Mesenchymal stem cell (in vitro differentiated cells and primary cell): Measurements from ENCODE around the gene PGR.

Source experiments
- DNase-seq: peaks from one replicate; pipeline ENCODE4 v3.0.0-alpha.2; 2013
- H2AFZ ChIP-seq: one replicate; pipeline ENCODE4 v1.6.1; 2013; ENCODE audit warnings: low read depth, mild to moderate bottlenecking, control low read depth, inconsistent platforms, low read length, moderate library complexity
- H2AK5ac ChIP-seq: 2 replicates; pipeline ENCODE4 v1.6.1; 2013; ENCODE audit warnings: low read length, moderate library complexity, mild to moderate bottlenecking, inconsistent platforms; ENCODE audit not compliant: severe bottlenecking
- H2BK120ac ChIP-seq: one replicate; pipeline ENCODE4 v1.6.1; 2013; ENCODE audit warnings: low read depth, mild to moderate bottlenecking, inconsistent platforms, low read length, moderate library complexity
- H2BK12ac ChIP-seq, 2 experiments: one replicate each; pipeline ENCODE4 v1.6.1; 2013; ENCODE audit warnings: inconsistent platforms in 2 of 2, low read length in 2 of 2, mild to moderate bottlenecking in 2 of 2, moderate library complexity in 2 of 2, control low read depth in 1 of 2
- H2BK15ac ChIP-seq: one replicate; pipeline ENCODE4 v1.6.1; 2013; ENCODE audit warnings: mild to moderate bottlenecking, low read depth, inconsistent platforms; ENCODE audit not compliant: poor library complexity, severe bottlenecking
- H2BK5ac ChIP-seq: 2 replicates; pipeline ENCODE4 v1.6.1; 2013; ENCODE audit warnings: low read depth, mild to moderate bottlenecking, low read length, control low read depth, inconsistent platforms; ENCODE audit not compliant: poor library complexity, severe bottlenecking
- H3K14ac ChIP-seq, 2 experiments: one replicate each; pipeline ENCODE4 v1.6.1; 2013; ENCODE audit warnings: inconsistent platforms in 2 of 2, low read length in 2 of 2, control low read depth in 1 of 2, mild to moderate bottlenecking in 1 of 2, moderate library complexity in 1 of 2
- H3K18ac ChIP-seq, 2 experiments: one replicate each; pipeline ENCODE4 v1.6.1; 2013; ENCODE audit warnings: inconsistent platforms in 2 of 2, low read length in 2 of 2, control low read depth in 1 of 2, low read depth in 1 of 2, mild to moderate bottlenecking in 1 of 2
- H3K23ac ChIP-seq, 2 experiments: one replicate each; pipeline ENCODE4 v1.6.1; 2013; ENCODE audit warnings: inconsistent platforms in 2 of 2, low read length in 2 of 2, mild to moderate bottlenecking in 2 of 2, moderate library complexity in 2 of 2, control low read depth in 1 of 2
- H3K27ac ChIP-seq: 2 replicates; pipeline ENCODE4 v1.5.1; 2013; ENCODE audit warnings: mild to moderate bottlenecking, moderate library complexity, low read length, control low read depth, inconsistent platforms; ENCODE audit not compliant: poor library complexity, severe bottlenecking
- H3K27me3 ChIP-seq, 2 experiments: 2 replicates each; pipeline versions ENCODE4 v1.6.1 to v1.7.0; 2013; ENCODE audit warnings: low read length in 2 of 2, mild to moderate bottlenecking in 2 of 2, moderate library complexity in 2 of 2, control low read depth in 1 of 2, inconsistent platforms in 1 of 2; ENCODE audit not compliant: control insufficient read depth in 1 of 2, insufficient read depth in 1 of 2
- H3K36me3 ChIP-seq, 2 experiments: 2 replicates each; pipeline versions ENCODE4 v1.6.1 to v1.7.0; 2013; ENCODE audit warnings: low read length in 2 of 2, control low read depth in 1 of 2, inconsistent platforms in 1 of 2, low read depth in 1 of 2, mild to moderate bottlenecking in 1 of 2; ENCODE audit not compliant: insufficient read depth in 2 of 2, control insufficient read depth in 1 of 2
- H3K4ac ChIP-seq, 2 experiments: one replicate each; pipeline ENCODE4 v1.6.1; 2013; ENCODE audit warnings: inconsistent platforms in 2 of 2, low read length in 2 of 2, mild to moderate bottlenecking in 2 of 2, moderate library complexity in 2 of 2, control low read depth in 1 of 2, low read depth in 1 of 2
- H3K4me1 ChIP-seq: 2 replicates; pipeline ENCODE4 v1.6.1; 2013; ENCODE audit warnings: low read depth, low read length, control low read depth; ENCODE audit not compliant: control insufficient read depth, insufficient read depth
- H3K4me2 ChIP-seq: 2 replicates; pipeline ENCODE4 v1.6.1; 2013; ENCODE audit warnings: low read length, mild to moderate bottlenecking, inconsistent platforms; ENCODE audit not compliant: poor library complexity, severe bottlenecking
- H3K4me3 ChIP-seq, 2 experiments: 2 replicates each; pipeline versions ENCODE4 v1.5.1 to v1.7.0; 2013; ENCODE audit warnings: low read length in 2 of 2, mild to moderate bottlenecking in 2 of 2, control low read depth in 1 of 2, low read depth in 1 of 2; ENCODE audit not compliant: insufficient read depth in 1 of 2
- H3K79me1 ChIP-seq: replicated peaks from 2 replicates; pipeline ENCODE4 v1.6.1; 2013; ENCODE audit warnings: mild to moderate bottlenecking, control low read depth, low read length, inconsistent platforms; ENCODE audit not compliant: poor library complexity, severe bottlenecking
- H3K9ac ChIP-seq: 2 replicates; pipeline ENCODE4 v1.7.0; 2013; ENCODE audit warnings: mild to moderate bottlenecking, low read length, moderate library complexity
- H3K9me3 ChIP-seq: 2 replicates; pipeline ENCODE4 v1.7.0; 2013; ENCODE audit warnings: mild to moderate bottlenecking, low read length; ENCODE audit not compliant: control insufficient read depth
- H4K8ac ChIP-seq: one replicate; pipeline ENCODE4 v1.6.1; 2013; ENCODE audit warnings: inconsistent platforms, mild to moderate bottlenecking, low read length, moderate library complexity
- H4K91ac ChIP-seq: one replicate; pipeline ENCODE4 v1.6.1; 2013; ENCODE audit warnings: mild to moderate bottlenecking, low read length, inconsistent platforms
- WGBS: methylation state at CpG from one replicate; pipeline ENCODE4 v1.1.7; 2013; ENCODE audit warnings: mixed read lengths; 5-methylcytosine and 5-hydroxymethylcytosine counted together

Gene PGR

GRCh38 chr11:101113540-101113939, 16.1 kb downstream of the PGR start:
- no peak for DNase-seq
- Histone ChIP-seq H3K4me1 (no peaks in the 10 kb centered on the region), H3K36me3 (no peaks in the 10 kb centered on the region), H2BK5ac (no peak overlapping the region), H3K4ac (no peak overlapping the region), H3K27me3 (no peaks in the 10 kb centered on the region), H2BK120ac (no peak overlapping the region), H3K14ac (no peak overlapping the region), H2AK5ac (no peak overlapping the region), H4K8ac (no peak overlapping the region), H3K4me3 (no peak overlapping the region), H3K18ac (no peak overlapping the region), H2BK12ac (no peak overlapping the region), H2BK15ac (no peak overlapping the region), H2AFZ (no peak overlapping the region), H4K91ac (no peak overlapping the region), H3K79me1 (no peaks in the 10 kb centered on the region), H3K27ac (no peak overlapping the region), H3K4me2 (no peak overlapping the region), H3K9ac (no peak overlapping the region), H3K9me3 (no peaks in the 10 kb centered on the region), H3K23ac (no peak overlapping the region)
- WGBS, result no CpG with 5 or more reads among the region's 2 CpGs

DNA sequence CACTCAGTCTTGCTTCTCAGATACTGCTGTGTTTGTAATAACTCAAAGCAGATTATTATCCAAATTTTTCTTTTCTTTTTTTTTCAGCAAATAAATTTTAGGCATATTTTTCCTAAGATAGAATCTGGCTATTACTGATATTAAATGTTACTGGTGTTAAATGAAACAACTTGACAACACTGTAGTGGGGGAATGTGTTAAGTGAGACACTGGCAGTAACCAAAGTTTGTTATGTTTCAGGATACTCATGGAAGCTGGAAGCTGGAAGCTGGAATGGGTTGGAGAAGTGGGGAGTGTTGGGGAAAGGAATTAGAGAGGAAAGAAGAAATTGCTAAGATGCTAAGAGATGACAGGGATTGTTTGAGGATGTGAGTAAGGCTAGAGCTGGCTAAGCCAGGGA, 24.9 kb downstream of the PGR start:
- H3K4me1 ChIP-seq, result no peaks in the 10 kb centered on the region
- H2BK12ac ChIP-seq, result no peak overlapping the region

GRCh38 chr11:101103433-101103832, 26.2 kb downstream of the PGR start:
- Histone ChIP-seq H3K23ac (no peak overlapping the region), H3K9me3 (no peaks in the 10 kb centered on the region), H2BK15ac (no peak overlapping the region), H3K4me1 (no peaks in the 10 kb centered on the region), H3K36me3 (no peaks in the 10 kb centered on the region), H3K4me2 (no peak overlapping the region), H3K4ac (no peak overlapping the region), H2BK120ac (no peak overlapping the region), H4K91ac (no peak overlapping the region), H3K14ac (no peak overlapping the region), H2AFZ (no peak overlapping the region), H2BK5ac (no peak overlapping the region), H3K27me3 (no peaks in the 10 kb centered on the region), H2BK12ac (no peak overlapping the region), H2AK5ac (no peak overlapping the region), H3K4me3 (no peak overlapping the region), H3K9ac (no peak overlapping the region), H3K18ac (no peak overlapping the region), H4K8ac (no peak overlapping the region), H3K79me1 (no peaks in the 10 kb centered on the region), H3K27ac (no peak overlapping the region)
- no peak for DNase-seq
- WGBS, result 93% methylated on average over 2 of the region's 2 CpGs

More for the DNA sequence above, 24.9 kb downstream of the PGR start:
- no peak overlapping the region for H3K4me3 ChIP-seq
- no peak overlapping the region for H3K4ac ChIP-seq
- H4K8ac ChIP-seq, result no peak overlapping the region
- no peak overlapping the region for H3K27ac ChIP-seq
- no peak overlapping the region for H4K91ac ChIP-seq
- no peak overlapping the region for H3K4me2 ChIP-seq
- no peak for DNase-seq
- H3K18ac ChIP-seq, result no peak overlapping the region
- no peak overlapping the region for H3K23ac ChIP-seq
- no peak overlapping the region for H3K9ac ChIP-seq
- no peak overlapping the region for H2BK120ac ChIP-seq
- H2BK5ac ChIP-seq, result no peak overlapping the region
- no peak overlapping the region for H3K14ac ChIP-seq
- no peaks in the 10 kb centered on the region for H3K36me3 ChIP-seq
- H2AK5ac ChIP-seq, result no peak overlapping the region
- no peaks in the 10 kb centered on the region for H3K27me3 ChIP-seq
- H3K79me1 ChIP-seq, result no peaks in the 10 kb centered on the region
- H2BK15ac ChIP-seq, result no peak overlapping the region
- no peaks in the 10 kb centered on the region for H3K9me3 ChIP-seq
- no peak overlapping the region for H2AFZ ChIP-seq

GRCh38 chr11:101100601-101101000, 29.0 kb downstream of the PGR start:
- H2BK5ac ChIP-seq, result no peak overlapping the region
- no peak overlapping the region for H2BK15ac ChIP-seq
- no peak overlapping the region for H2AK5ac ChIP-seq

More at GRCh38 chr11:101100601-101101000, 29.0 kb downstream of the PGR start:
- Histone ChIP-seq H4K8ac (no peak overlapping the region), H3K9ac (no peak overlapping the region), H3K4me1 (no peaks in the 10 kb centered on the region), H3K9me3 (no peaks in the 10 kb centered on the region), H2BK120ac (no peak overlapping the region), H3K4ac (no peak overlapping the region), H2BK12ac (no peak overlapping the region), H3K27ac (no peak overlapping the region), H3K14ac (no peak overlapping the region), H3K79me1 (no peaks in the 10 kb centered on the region), H3K4me2 (no peak overlapping the region), H3K36me3 (no peaks in the 10 kb centered on the region), H3K23ac (no peak overlapping the region), H3K4me3 (no peak overlapping the region), H3K18ac (no peak overlapping the region), H3K27me3 (no peaks in the 10 kb centered on the region), H2AFZ (no peak overlapping the region), H4K91ac (no peak overlapping the region)
- no peak for DNase-seq
